NCI-H226 (cell line): ENCODE results near the gene CCDC154.

Experiments used
- DNase-seq: peaks from one replicate; pipeline ENCODE4 v3.0.0-alpha.2; 2015

CCDC154 gene

DNA sequence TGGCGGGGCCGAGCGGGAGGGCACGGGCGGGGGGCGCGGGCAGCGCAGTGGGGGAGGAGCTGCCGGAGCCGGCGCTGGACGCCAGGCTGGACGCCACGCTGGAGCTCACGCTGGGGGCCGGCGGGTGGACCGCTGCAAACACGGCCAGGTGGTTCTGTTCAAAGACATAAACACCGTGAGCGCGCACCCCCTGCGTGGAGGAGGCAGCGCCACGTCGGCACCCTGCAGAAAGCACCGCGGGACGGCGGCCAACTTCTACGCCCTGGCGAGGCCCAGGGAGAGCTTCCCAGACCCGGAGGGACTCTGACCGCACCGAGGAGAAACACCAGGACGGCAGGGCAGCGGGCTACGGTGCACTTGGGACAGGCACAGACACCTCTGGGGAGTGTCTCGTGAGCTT lies 59.1 kb downstream of the CCDC154 start:
- no peak for DNase-seq
